GM13976 (cell line): ENCODE data around the gene ACTR2.

Experiments
- DNase-seq: peaks from one replicate; pipeline ENCODE4 v3.0.0; 2012; ENCODE audit warnings: low spot score
- in situ Hi-C: fragments of 300-500 bp; cut with MboI; formaldehyde crosslinking; loops from one replicate; pipeline ENCODE4 v1.12.0; 2022; ENCODE audit warnings: low sequenced_read_pairs, mixed read lengths, inconsistent platforms; ENCODE audit not compliant: unreplicated experiment
- TF ChIP-seq, protein P1 (sequence below): IDR thresholded peaks from 2 replicates; pipeline ENCODE4 v1.5.1; 2012; ENCODE audit warnings: borderline replicate concordance, mild to moderate bottlenecking; ENCODE audit not compliant: insufficient read depth; ENCODE audit errors: extremely low read depth, missing control alignments, control extremely low read depth

ACTR2 gene

DNA sequence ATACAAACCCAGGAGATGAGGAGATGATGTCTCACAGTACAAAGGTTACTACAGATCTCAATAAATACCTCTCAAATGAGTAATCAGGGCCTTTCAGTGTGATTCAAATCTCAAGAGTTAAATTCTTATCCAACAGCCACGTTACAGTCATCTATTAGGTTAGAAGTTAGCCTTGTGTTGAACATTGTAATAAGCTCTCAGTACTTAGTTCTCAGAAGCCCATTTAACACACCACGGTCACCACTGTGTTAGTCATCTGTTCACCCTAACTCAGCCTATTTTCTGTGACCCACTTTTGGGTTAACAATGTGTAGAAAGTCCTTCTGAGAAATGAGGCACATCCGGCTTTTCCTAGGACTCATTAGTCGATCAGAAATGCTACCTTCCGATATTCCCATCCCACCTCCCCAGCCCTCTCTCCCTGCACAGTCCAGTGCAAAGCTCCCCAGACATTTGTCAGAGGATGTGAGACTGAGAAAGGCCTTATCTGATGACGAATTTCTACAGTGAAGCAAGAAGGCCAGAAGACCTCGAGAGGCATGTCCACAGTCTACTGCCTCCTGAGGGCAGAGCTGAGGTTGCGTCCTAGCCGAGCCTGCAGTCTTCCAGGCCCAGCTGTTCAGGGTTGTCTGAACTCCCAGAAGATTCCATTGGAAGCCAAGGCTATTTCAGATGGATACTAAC, 92.6 kb downstream of the ACTR2 start:
- DNase-seq = peak; percentile 58
- in situ Hi-C loops = no loop called here
- TF ChIP-seq, protein P1, sequence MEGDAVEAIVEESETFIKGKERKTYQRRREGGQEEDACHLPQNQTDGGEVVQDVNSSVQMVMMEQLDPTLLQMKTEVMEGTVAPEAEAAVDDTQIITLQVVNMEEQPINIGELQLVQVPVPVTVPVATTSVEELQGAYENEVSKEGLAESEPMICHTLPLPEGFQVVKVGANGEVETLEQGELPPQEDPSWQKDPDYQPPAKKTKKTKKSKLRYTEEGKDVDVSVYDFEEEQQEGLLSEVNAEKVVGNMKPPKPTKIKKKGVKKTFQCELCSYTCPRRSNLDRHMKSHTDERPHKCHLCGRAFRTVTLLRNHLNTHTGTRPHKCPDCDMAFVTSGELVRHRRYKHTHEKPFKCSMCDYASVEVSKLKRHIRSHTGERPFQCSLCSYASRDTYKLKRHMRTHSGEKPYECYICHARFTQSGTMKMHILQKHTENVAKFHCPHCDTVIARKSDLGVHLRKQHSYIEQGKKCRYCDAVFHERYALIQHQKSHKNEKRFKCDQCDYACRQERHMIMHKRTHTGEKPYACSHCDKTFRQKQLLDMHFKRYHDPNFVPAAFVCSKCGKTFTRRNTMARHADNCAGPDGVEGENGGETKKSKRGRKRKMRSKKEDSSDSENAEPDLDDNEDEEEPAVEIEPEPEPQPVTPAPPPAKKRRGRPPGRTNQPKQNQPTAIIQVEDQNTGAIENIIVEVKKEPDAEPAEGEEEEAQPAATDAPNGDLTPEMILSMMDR = no peak
